Panc1 (cell line): ENCODE results near the gene PSMB10. TPM values are rescaled to one million over a fixed set of nuclear protein-coding genes. Genes with fewer than 3 reads are reported as not detected.

Source experiments
- ATAC-seq: fragments of 200-7000 bp; cut with Tn5 transposase; 2 replicates; pipeline ENCODE4 v1.9.1; 2020; ENCODE audit warnings: mild to moderate bottlenecking, moderate library complexity
- BruUV-seq: library from RNA; stranded (reverse); fragments of 400-500 nt; replicated peaks from 2 replicates; lab custom pipeline; 2021; lab: Mats Ljungman, UMichigan
- CTCF ChIA-PET: fragments of 300-600 bp; sonication (Branson Sonifier 250); formaldehyde crosslinking; loops from one replicate; lab custom pipeline; 2022; ENCODE audit warnings: antibody characterized with exemption; lab: Charles Lee
- POLR2A ChIA-PET: fragments of 300-600 bp; sonication (Branson Sonifier 250); formaldehyde crosslinking; loops from one replicate; lab custom pipeline; 2022; ENCODE audit warnings: antibody characterized with exemption; lab: Charles Lee
- DNase-seq: peaks from one replicate; pipeline ENCODE4 v3.0.0-alpha.2; 2010; ENCODE audit warnings: low read depth, low spot score
- H3K27ac ChIP-seq: 2 replicates; pipeline ENCODE4 v1.5.1; 2011; ENCODE audit warnings: mild to moderate bottlenecking, low read length, inconsistent platforms
- H3K27me3 ChIP-seq: fragments of 200-500 bp; sonication (Bioruptor generic); 2 replicates; pipeline ENCODE4 v1.6.0; 2014; ENCODE audit warnings: low read length, inconsistent platforms; ENCODE audit not compliant: control insufficient read depth, insufficient read depth
- H3K36me3 ChIP-seq: fragments of 200-500 bp; sonication (Bioruptor generic); 2 replicates; pipeline ENCODE4 v1.5.1; 2014; ENCODE audit warnings: inconsistent platforms, mild to moderate bottlenecking, low read length, moderate library complexity; ENCODE audit not compliant: control insufficient read depth, insufficient read depth
- H3K4me1 ChIP-seq: 2 replicates; pipeline ENCODE4 v1.5.1; 2011; ENCODE audit warnings: inconsistent platforms, mild to moderate bottlenecking, low read length, moderate library complexity; ENCODE audit not compliant: control insufficient read depth, insufficient read depth
- H3K4me3 ChIP-seq, 2 experiments: 2 replicates each; pipeline ENCODE4 v1.5.1; 2011 to 2012; ENCODE audit warnings: low read depth in 2 of 2, low read length in 2 of 2, mild to moderate bottlenecking in 2 of 2, inconsistent platforms in 1 of 2, moderate library complexity in 1 of 2
- H3K9me3 ChIP-seq: fragments of 200-500 bp; sonication (Bioruptor generic); 2 replicates; pipeline ENCODE4 v1.5.1; 2014; ENCODE audit warnings: low read depth, mild to moderate bottlenecking, inconsistent platforms, low read length, moderate library complexity; ENCODE audit not compliant: control insufficient read depth, insufficient read depth
- CTCF ChIP-seq: fragments of 450-650 bp; IDR thresholded peaks from 2 replicates; pipeline ENCODE4 v1.5.1; 2017; ENCODE audit warnings: mild to moderate bottlenecking
- POLR2AphosphoS5 ChIP-seq: IDR thresholded peaks from 2 replicates; pipeline ENCODE4 v1.6.1; 2012; ENCODE audit warnings: mild to moderate bottlenecking, low read depth, low read length, moderate library complexity
- SIN3A ChIP-seq: IDR thresholded peaks from 2 replicates; pipeline ENCODE4 v1.6.1; 2012; ENCODE audit warnings: low read depth, mild to moderate bottlenecking, low read length, moderate library complexity, borderline replicate concordance; ENCODE audit not compliant: insufficient read depth
- TCF7L2 ChIP-seq: IDR thresholded peaks from 2 replicates; pipeline ENCODE4 v1.6.1; 2011; ENCODE audit warnings: mild to moderate bottlenecking, low read depth, low read length, inconsistent platforms
- in situ Hi-C: cut with HindIII; loops from 2 replicates; pipeline ENCODE4 v1.10.0; 2016; ENCODE audit warnings: low sequenced_read_pairs, low pct_unique_long_range_greater_than_20kb
- intact Hi-C: fragments of 100-400 bp; cut with micrococcal nuclease; formaldehyde crosslinking; loops from one replicate; pipeline ENCODE4 v1.10.0; 2022; ENCODE audit not compliant: unreplicated experiment
- total RNA-seq: library from RNA; stranded (reverse); gene quantifications from one replicate; pipeline ENCODE4 v1.2.1, GENCODE V29; 2021; ENCODE audit not compliant: unreplicated experiment
- TF ChIP-seq, protein P1 (sequence below), 2 experiments: IDR thresholded peaks; 2 replicates each; pipeline ENCODE4 v1.6.1; 2011 to 2012; ENCODE audit warnings: low read depth in 2 of 2, control low read depth in 1 of 2, low read length in 1 of 2, mild to moderate bottlenecking in 1 of 2, moderate library complexity in 1 of 2; ENCODE audit not compliant: insufficient read depth in 1 of 2

Gene PSMB10
- total RNA-seq, 1 experiment from 2014 or later: 47.7 TPM

GRCh38 chr16:67977005-67977404, 40.4 kb upstream of the PSMB10 start:
- TF ChIP-seq, protein P1, sequence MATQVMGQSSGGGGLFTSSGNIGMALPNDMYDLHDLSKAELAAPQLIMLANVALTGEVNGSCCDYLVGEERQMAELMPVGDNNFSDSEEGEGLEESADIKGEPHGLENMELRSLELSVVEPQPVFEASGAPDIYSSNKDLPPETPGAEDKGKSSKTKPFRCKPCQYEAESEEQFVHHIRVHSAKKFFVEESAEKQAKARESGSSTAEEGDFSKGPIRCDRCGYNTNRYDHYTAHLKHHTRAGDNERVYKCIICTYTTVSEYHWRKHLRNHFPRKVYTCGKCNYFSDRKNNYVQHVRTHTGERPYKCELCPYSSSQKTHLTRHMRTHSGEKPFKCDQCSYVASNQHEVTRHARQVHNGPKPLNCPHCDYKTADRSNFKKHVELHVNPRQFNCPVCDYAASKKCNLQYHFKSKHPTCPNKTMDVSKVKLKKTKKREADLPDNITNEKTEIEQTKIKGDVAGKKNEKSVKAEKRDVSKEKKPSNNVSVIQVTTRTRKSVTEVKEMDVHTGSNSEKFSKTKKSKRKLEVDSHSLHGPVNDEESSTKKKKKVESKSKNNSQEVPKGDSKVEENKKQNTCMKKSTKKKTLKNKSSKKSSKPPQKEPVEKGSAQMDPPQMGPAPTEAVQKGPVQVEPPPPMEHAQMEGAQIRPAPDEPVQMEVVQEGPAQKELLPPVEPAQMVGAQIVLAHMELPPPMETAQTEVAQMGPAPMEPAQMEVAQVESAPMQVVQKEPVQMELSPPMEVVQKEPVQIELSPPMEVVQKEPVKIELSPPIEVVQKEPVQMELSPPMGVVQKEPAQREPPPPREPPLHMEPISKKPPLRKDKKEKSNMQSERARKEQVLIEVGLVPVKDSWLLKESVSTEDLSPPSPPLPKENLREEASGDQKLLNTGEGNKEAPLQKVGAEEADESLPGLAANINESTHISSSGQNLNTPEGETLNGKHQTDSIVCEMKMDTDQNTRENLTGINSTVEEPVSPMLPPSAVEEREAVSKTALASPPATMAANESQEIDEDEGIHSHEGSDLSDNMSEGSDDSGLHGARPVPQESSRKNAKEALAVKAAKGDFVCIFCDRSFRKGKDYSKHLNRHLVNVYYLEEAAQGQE (IDR thresholded peaks at IDR 0.05; ENCODE audit: insufficient read depth in 1 of 2, low read depth in 2 of 2, low read length in 1 of 2): no peak
- TF ChIP-seq SIN3A: no peak
- no peak for TF ChIP-seq POLR2AphosphoS5
- TF ChIP-seq CTCF: no peak
- no peak for TF ChIP-seq TCF7L2
- ChIA-PET CTCF (no interaction called here), POLR2A (no interaction called here)
- Histone ChIP-seq H3K27ac (no peak overlapping the region), H3K27me3 (no peaks in the 10 kb centered on the region), H3K4me1 (no peaks in the 10 kb centered on the region), H3K4me3 (no peak overlapping the region), H3K36me3 (no peaks in the 10 kb centered on the region), H3K9me3 (no peaks in the 10 kb centered on the region)
- no peak for ATAC-seq
- BruUV-seq: no TSS peak
- in situ Hi-C loops (no loop called here), intact Hi-C loops (no loop called here)
- DNase-seq: no peak

DNA sequence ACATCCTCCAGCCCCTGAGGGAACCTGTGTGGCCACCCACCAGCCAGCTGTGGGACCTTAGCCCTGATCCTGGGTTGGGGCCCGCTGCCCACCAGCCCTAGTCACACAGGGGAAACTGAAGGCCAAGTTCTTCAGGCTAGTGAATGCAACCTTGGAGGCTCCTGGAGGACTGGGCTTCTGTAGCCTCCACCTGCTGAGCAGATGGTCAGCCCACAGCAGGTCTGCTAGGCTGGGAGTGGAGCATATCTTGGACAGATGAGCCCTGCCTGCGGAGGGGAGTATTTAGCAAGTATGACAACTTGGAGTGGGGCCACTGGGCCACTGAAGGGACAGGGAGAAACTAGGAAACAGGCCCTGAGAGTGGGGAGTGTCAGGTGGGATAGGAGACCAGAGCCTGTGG, 39.6 kb upstream of the PSMB10 start:
- intact Hi-C loops (no loop called here), in situ Hi-C loops (no loop called here)
- BruUV-seq: no TSS peak
- H3K4me1 ChIP-seq: no peaks in the 10 kb centered on the region
- H3K27me3 ChIP-seq: no peaks in the 10 kb centered on the region
- H3K27ac ChIP-seq: no peak overlapping the region
- POLR2A ChIA-PET: no interaction called here
- CTCF ChIA-PET: no interaction called here
- no peak for TF ChIP-seq CTCF
- TF ChIP-seq TCF7L2: no peak
- TF ChIP-seq SIN3A: no peak
- TF ChIP-seq, protein P1 (IDR thresholded peaks at IDR 0.05; ENCODE audit: insufficient read depth in 1 of 2, low read depth in 2 of 2, low read length in 1 of 2): no peak
- no peak for TF ChIP-seq POLR2AphosphoS5
- DNase-seq: no peak
- H3K36me3 ChIP-seq: no peaks in the 10 kb centered on the region
- H3K4me3 ChIP-seq: no peak overlapping the region
- no peaks in the 10 kb centered on the region for H3K9me3 ChIP-seq
- no peak for ATAC-seq
